HG03521 (cell line): ENCODE measurements around the gene CELSR1.
A peak's percentile ranks its signal among the peaks of the same experiment; 100 is the strongest.
"Not testable (repeated sequence)": the region's sequence is repeated elsewhere in the genome, so short reads cannot be mapped to it uniquely, and the experiment has no call there.

Source experiments
- ATAC-seq: cut with Tn5 transposase; IDR thresholded peaks from one replicate; pipeline ENCODE4 v1.9.1; 2021; ENCODE audit warnings: mild to moderate bottlenecking, moderate library complexity; ENCODE audit not compliant: unreplicated experiment

The CELSR1 gene

GRCh38 chr22:46335201-46336118 is 202.0 kb downstream of the CELSR1 start, which contains the start of gene TRMU:
Gene TRMU (plus strand): TSS chr22:46335714. CDS start chr22:46335765, 51 bp downstream.
- peak; percentile 87 for ATAC-seq

DNA sequence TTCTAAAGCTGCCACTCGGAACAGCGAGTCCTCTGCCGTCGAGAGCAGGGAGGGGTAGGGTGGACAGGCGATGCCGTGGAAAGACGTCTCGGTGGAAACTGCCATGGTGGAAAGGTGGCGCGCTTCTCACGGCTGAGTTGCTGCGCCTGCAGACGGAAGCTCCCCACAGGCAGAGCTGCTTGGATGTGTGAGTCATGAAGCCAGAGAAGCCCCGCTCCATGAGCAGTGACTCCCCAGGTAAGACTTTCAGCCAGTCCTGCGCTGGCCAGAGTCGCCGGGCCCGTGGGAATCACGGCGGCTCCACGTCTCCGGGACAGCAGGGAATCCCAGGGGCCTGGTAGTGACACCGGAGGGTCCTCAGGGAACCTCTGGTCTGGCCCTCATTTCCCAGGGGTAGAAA is 205.9 kb downstream of the CELSR1 start:
- ATAC-seq, result no peak

DNA sequence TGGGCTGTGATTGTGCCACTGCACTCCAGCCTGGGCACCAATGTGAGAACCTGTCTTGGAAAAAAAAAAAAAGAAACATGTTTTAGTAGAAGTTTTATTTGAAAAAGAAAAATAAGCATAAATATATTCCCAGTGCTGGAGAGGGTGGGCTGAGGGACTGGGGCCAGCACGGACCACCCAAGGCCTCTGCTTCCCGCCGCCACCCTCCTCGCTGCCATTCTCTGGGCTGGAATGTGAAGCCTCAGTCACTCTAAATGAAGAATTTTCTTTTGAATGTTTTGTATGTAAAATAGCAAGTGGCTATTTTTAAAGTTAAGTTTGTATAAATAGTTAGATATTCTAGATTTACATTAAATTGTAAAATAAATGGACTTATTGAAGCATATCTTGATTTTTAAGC is 207.0 kb downstream of the CELSR1 start:
- ATAC-seq, result no peak

DNA sequence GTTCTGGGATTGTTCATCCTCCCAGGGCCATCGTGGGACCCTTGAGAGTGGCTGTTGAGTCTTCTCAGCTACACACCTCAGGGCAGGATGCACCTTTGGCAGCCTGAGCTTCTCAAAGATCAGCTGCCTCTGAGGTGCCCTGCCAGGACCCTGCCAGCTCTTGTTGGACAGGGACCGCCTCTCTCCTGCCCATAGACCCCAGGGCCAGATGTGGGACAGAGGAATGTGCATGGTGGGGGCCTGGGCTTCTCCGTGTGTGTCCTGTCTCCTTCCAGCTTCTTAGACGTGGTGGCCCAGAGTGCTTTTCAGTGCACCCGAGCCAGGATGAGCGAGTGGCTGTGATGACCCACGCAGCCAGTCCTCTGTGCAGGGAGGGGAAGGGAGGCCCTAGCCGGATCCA is 207.8 kb downstream of the CELSR1 start:
- no peak for ATAC-seq

GRCh38 chr22:46328797-46329196 is 208.6 kb downstream of the CELSR1 start:
- ATAC-seq, result no peak

- ATAC-seq, result no peak
Measured at GRCh38 chr22:46327691-46328465, 209.5 kb downstream of the CELSR1 start.

- ATAC-seq, result no peak
Measured at GRCh38 chr22:46326066-46326680, 211.2 kb downstream of the CELSR1 start.

DNA sequence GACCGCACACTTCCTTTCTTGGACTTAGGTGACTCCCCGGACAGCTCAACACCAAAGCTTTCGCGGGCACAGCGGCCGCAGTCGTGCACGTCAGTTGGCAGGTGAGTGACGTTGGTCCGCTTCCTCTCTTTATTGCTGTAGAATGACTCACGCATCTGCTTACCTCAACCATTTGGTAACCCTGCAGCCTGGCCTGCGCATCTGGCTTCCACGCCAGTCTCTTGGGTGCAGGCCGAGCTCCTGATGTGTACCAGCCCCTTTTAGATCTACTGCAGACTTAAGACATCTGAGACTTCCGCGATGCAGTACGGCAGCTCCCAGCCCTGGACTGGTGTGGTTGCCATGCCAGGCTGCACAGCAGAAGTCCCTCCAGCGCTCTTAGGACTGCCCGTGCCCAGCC is 214.3 kb downstream of the CELSR1 start:
- no peak for ATAC-seq

- no peak for ATAC-seq
Measured at GRCh38 chr22:46322711-46323110, 214.7 kb downstream of the CELSR1 start.

DNA sequence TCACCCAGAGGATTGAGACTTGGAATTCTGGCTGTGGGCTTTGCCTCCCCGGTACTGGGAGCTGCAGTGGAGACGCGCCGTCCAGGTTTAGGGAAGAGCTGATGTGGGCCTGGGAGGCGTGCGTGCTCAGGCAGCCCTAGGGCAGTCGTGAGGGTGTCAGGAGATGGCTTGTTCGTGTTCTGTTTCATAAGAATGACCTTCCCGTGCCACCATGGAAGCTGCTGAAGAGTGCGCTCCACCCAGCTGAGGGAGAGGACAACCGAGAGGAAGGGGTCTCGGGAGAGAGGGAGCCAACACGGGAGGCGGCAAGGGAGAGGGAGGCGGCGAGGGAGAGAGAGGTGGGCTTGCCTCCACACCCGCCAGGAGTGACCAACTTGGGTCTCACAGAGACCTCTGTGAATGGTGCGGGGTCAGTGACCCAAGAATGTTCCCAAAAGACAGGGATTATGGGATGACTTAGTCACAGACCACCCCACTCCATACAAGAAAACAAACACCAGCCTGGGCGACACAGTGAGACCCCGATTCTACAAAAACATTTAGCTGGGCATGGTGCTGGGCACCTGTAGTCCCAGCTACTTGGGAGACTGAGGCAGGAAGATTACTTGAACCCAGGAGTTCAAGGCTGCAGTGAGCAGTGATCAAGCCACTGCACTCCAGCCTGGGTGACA is 216.6 kb downstream of the CELSR1 start:
- no peak for ATAC-seq

DNA sequence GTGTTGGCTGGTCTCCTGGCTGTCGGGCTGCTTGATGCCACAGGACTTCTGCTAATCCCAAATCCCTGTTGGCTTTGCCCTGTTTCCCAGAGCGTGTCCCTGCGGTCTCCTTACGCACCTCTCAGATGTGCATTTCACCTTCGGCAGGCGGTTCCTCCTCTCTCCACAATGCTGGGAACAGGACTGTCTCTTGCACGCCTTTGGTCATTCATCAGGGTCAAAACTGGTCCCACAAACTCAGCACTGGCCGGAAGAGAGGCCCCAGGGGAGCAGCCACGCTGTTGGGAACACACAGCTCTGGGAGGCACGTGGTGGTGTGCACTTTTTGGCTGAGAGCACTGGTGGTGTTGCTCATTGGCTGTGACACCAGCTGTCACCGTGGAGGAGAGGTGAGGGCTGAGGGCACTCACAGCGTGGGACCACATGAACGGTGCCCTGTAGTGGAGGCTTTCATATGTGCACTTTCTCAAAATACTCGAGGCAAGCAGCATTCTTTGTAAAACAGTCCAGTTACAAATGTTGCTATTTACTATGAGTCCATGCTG is 217.2 kb downstream of the CELSR1 start:
- ATAC-seq, result no peak

DNA sequence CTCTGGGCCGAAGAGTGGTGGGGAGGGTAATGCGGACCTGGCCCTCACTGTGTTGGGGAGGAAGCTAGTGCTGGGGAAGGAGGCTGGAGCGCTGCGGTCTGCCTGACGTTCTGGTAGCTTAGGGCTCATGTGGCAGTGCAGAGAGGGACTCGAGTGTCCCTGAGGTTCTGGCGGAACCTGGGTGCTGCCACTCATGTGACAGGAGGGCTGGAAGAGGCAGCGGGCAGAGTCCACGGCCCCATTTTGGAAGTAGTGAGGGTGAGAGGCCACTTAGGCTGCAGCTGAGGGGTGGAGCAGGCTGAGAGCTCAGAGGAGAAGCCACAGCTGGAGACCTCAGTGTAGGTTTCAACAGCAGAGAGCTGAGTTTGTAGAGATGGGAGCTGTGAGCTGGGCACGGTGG is 218.1 kb downstream of the CELSR1 start:
- ATAC-seq, result no peak

- no peak for ATAC-seq
Measured at GRCh38 chr22:46318576-46318975, 218.8 kb downstream of the CELSR1 start.

DNA sequence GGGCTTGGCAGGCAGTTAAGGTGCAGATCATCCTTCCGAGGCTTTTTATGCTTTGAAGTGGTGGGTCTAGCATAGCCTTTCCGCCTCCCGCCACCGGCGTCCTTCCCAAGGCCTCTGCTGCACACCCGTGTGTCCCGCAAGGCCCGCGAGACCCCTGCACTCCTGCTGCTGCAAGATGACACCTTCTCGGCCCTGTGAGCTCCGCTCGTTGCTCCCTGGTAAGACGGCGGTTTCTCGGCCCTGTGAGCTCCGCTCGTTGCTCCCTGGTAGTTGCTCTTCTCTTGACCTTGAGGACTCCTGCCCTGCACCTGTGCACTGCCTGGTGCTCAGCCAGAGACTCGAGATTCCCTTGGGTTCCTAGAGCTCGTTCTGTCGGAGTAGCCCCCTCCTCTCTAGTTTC is 219.8 kb downstream of the CELSR1 start:
- ATAC-seq, result no peak

- ATAC-seq, result no peak
Measured at GRCh38 chr22:46315976-46316375, 221.4 kb downstream of the CELSR1 start.

GRCh38 chr22:46312848-46313247 is 224.6 kb downstream of the CELSR1 start:
- not testable (repeated sequence) for ATAC-seq

DNA sequence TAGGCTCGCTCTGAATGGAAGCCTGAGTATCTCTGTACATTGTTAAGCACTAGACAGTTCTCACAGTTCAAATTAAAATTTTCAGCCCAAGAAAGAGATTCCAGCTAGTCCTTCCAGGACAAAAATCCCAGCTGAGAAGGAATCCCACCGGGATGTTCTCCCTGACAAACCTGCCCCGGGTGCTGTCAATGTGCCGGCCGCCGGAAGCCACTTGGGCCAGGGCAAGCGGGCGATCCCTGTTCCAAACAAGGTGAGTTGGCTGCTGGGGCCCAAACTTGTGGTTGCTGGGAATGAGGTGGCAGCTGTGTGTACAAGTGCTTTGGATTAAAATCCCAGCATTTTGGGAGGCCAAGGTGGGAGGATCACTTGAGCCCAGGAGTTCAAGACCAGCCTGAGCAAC is 225.4 kb downstream of the CELSR1 start:
- ATAC-seq, result no peak
